Mononuclear cell (primary cell): ENCODE results near the gene CNTRL. TPM values are rescaled to one million over a fixed set of nuclear protein-coding genes. Genes with fewer than 3 reads are reported as not detected.

Experiments
- H3K27me3 ChIP-seq: 2 replicates; pipeline ENCODE4 v1.6.0; 2011; ENCODE audit warnings: low read length, control low read depth; ENCODE audit not compliant: insufficient read depth
- H3K4me1 ChIP-seq: 2 replicates; pipeline ENCODE4 v1.5.1; 2011; ENCODE audit warnings: mild to moderate bottlenecking, low read length, control low read depth; ENCODE audit not compliant: insufficient read depth
- H3K4me3 ChIP-seq: 2 replicates; pipeline ENCODE4 v1.5.1; 2011; ENCODE audit warnings: mild to moderate bottlenecking, low read length, moderate library complexity
- H3K9me3 ChIP-seq: 2 replicates; pipeline ENCODE4 v1.5.1; 2011; ENCODE audit warnings: low read depth, mild to moderate bottlenecking, control low read depth, low read length
- total RNA-seq: library from RNA; depleted of rRNA; stranded (reverse); fragments of >200 nt; gene quantifications from one replicate; pipeline ENCODE4 v1.2.3, GENCODE V29; 2012

The CNTRL gene
- total RNA-seq, 1 donor = 35.2 TPM

- H3K27me3 ChIP-seq = no peaks in the 10 kb centered on the region
- no peak overlapping the region for H3K4me3 ChIP-seq
- H3K9me3 ChIP-seq = no peaks in the 10 kb centered on the region
- peaks cover 30% of the 10 kb centered on the region for H3K4me1 ChIP-seq
Measured at GRCh38 chr9:121206516-121207370, 132.0 kb downstream of the CNTRL start.

GRCh38 chr9:121207371-121207940 is 132.7 kb downstream of the CNTRL start:
- Histone ChIP-seq H3K27me3 (no peaks in the 10 kb centered on the region), H3K4me3 (no peak overlapping the region), H3K4me1 (peaks cover 26% of the 10 kb centered on the region), H3K9me3 (no peaks in the 10 kb centered on the region)

GRCh38 chr9:121210536-121210935 is 135.8 kb downstream of the CNTRL start:
- Histone ChIP-seq H3K27me3 (no peaks in the 10 kb centered on the region), H3K4me1 (peaks cover 40% of the 10 kb centered on the region), H3K9me3 (no peaks in the 10 kb centered on the region), H3K4me3 (no peak overlapping the region)

GRCh38 chr9:121213136-121213806 is 138.5 kb downstream of the CNTRL start:
- H3K9me3 ChIP-seq = no peaks in the 10 kb centered on the region
- H3K27me3 ChIP-seq = no peaks in the 10 kb centered on the region
- H3K4me1 ChIP-seq = peaks cover 31% of the 10 kb centered on the region
- no peak overlapping the region for H3K4me3 ChIP-seq

- Histone ChIP-seq H3K4me1 (peaks cover 25% of the 10 kb centered on the region), H3K4me3 (no peak overlapping the region), H3K9me3 (no peaks in the 10 kb centered on the region), H3K27me3 (no peaks in the 10 kb centered on the region)
Measured at GRCh38 chr9:121214005-121214404, 139.2 kb downstream of the CNTRL start.

- H3K4me1 ChIP-seq = peaks cover 31% of the 10 kb centered on the region
- no peaks in the 10 kb centered on the region for H3K9me3 ChIP-seq
- H3K27me3 ChIP-seq = no peaks in the 10 kb centered on the region
- H3K4me3 ChIP-seq = no peak overlapping the region
Measured at GRCh38 chr9:121216271-121216805, 141.6 kb downstream of the CNTRL start.

- no peak overlapping the region for H3K4me3 ChIP-seq
- no peaks in the 10 kb centered on the region for H3K27me3 ChIP-seq
- H3K9me3 ChIP-seq = no peaks in the 10 kb centered on the region
- H3K4me1 ChIP-seq = peaks cover 34% of the 10 kb centered on the region
Measured at GRCh38 chr9:121217609-121218292, 143.0 kb downstream of the CNTRL start.

- peaks cover 28% of the 10 kb centered on the region for H3K4me1 ChIP-seq
- no peak overlapping the region for H3K4me3 ChIP-seq
- H3K27me3 ChIP-seq = no peaks in the 10 kb centered on the region
- H3K9me3 ChIP-seq = no peaks in the 10 kb centered on the region
Measured at GRCh38 chr9:121218357-121219027, 143.7 kb downstream of the CNTRL start.

- no peaks in the 10 kb centered on the region for H3K27me3 ChIP-seq
- peaks cover 23% of the 10 kb centered on the region for H3K4me1 ChIP-seq
- no peaks in the 10 kb centered on the region for H3K9me3 ChIP-seq
- H3K4me3 ChIP-seq = no peak overlapping the region
Measured at GRCh38 chr9:121219530-121219929, 144.8 kb downstream of the CNTRL start.

GRCh38 chr9:121220996-121221663 is 146.4 kb downstream of the CNTRL start:
- H3K9me3 ChIP-seq = no peaks in the 10 kb centered on the region
- no peaks in the 10 kb centered on the region for H3K27me3 ChIP-seq
- H3K4me3 ChIP-seq = no peak overlapping the region
- peaks cover 21% of the 10 kb centered on the region for H3K4me1 ChIP-seq

GRCh38 chr9:121221664-121222055 is 146.9 kb downstream of the CNTRL start:
- H3K27me3 ChIP-seq = no peaks in the 10 kb centered on the region
- no peak overlapping the region for H3K4me3 ChIP-seq
- H3K9me3 ChIP-seq = no peaks in the 10 kb centered on the region
- H3K4me1 ChIP-seq = peaks cover 16% of the 10 kb centered on the region

- Histone ChIP-seq H3K4me3 (no peak overlapping the region), H3K4me1 (peaks cover 13% of the 10 kb centered on the region), H3K27me3 (no peaks in the 10 kb centered on the region), H3K9me3 (no peaks in the 10 kb centered on the region)
Measured at GRCh38 chr9:121222524-121223171, 147.9 kb downstream of the CNTRL start.

- Histone ChIP-seq H3K9me3 (no peaks in the 10 kb centered on the region), H3K4me1 (peaks cover 20% of the 10 kb centered on the region), H3K27me3 (no peaks in the 10 kb centered on the region)
Measured at GRCh38 chr9:121225240-121225639, 150.5 kb downstream of the CNTRL start.

More at GRCh38 chr9:121225240-121225639, 150.5 kb downstream of the CNTRL start:
- no peak overlapping the region for H3K4me3 ChIP-seq
